Osteoblast (primary cell): ENCODE data around the gene LRRC8D. TPM values are rescaled to one million over a fixed set of nuclear protein-coding genes. Genes with fewer than 3 reads are reported as not detected.

ENCODE experiments used
- DNase-seq: peaks from one replicate; pipeline ENCODE4 v3.0.0; 2011; ENCODE audit warnings: low spot score, mixed read lengths; ENCODE audit not compliant: insufficient read length; ENCODE audit errors: missing footprints
- H2AFZ ChIP-seq: 2 replicates; pipeline ENCODE4 v1.6.0; 2011; ENCODE audit warnings: mild to moderate bottlenecking, low read length
- H3K27ac ChIP-seq: 2 replicates; pipeline ENCODE4 v1.5.1; 2011; ENCODE audit warnings: mild to moderate bottlenecking, low read depth, low read length, moderate library complexity
- H3K27me3 ChIP-seq: 2 replicates; pipeline ENCODE4 v1.6.0; 2012; ENCODE audit warnings: mild to moderate bottlenecking, control low read depth, inconsistent platforms, low read length, moderate library complexity; ENCODE audit not compliant: insufficient read depth
- H3K36me3 ChIP-seq: 2 replicates; pipeline ENCODE4 v1.5.1; 2011; ENCODE audit warnings: mild to moderate bottlenecking, low read length, control low read depth, moderate library complexity; ENCODE audit not compliant: insufficient read depth
- H3K4me1 ChIP-seq: 2 replicates; pipeline ENCODE4 v1.5.1; 2011; ENCODE audit warnings: mild to moderate bottlenecking, low read length, control low read depth, moderate library complexity; ENCODE audit not compliant: insufficient read depth
- H3K4me2 ChIP-seq: 2 replicates; pipeline ENCODE4 v1.6.0; 2011; ENCODE audit warnings: mild to moderate bottlenecking, low read length; ENCODE audit not compliant: insufficient read depth
- H3K4me3 ChIP-seq: fragments of 200-600 bp; sonication (generic); 3 replicates; pipeline ENCODE4 v1.5.1; 2012; ENCODE audit warnings: mild to moderate bottlenecking, low read length, inconsistent platforms; ENCODE audit not compliant: insufficient read depth
- H3K79me2 ChIP-seq: 2 replicates; pipeline ENCODE4 v1.6.0; 2012; ENCODE audit warnings: mild to moderate bottlenecking, low read length, control low read depth, inconsistent platforms; ENCODE audit not compliant: insufficient read depth
- H3K9me3 ChIP-seq: 2 replicates; pipeline ENCODE4 v1.5.1; 2011; ENCODE audit warnings: low read depth, low read length, control low read depth
- H4K20me1 ChIP-seq: 2 replicates; pipeline ENCODE4 v1.6.0; 2012; ENCODE audit warnings: mild to moderate bottlenecking, low read length, control low read depth; ENCODE audit not compliant: insufficient read depth
- CTCF ChIP-seq: IDR thresholded peaks from 2 replicates; pipeline ENCODE4 v1.5.1; 2011; ENCODE audit warnings: mild to moderate bottlenecking, low read depth, low read length, moderate library complexity; ENCODE audit errors: extremely low read depth
- total RNA-seq: library from RNA; depleted of rRNA; stranded (reverse); fragments of >200 nt; gene quantifications from 2 replicates; pipeline ENCODE4 v1.2.3, GENCODE V29; 2012

LRRC8D gene
- total RNA-seq, 1 donor, result 30.4 TPM

GRCh38 chr1:89932598-89933364 lies 111.9 kb downstream of the LRRC8D start:
- no peak overlapping the region for H3K27ac ChIP-seq
- no peaks in the 10 kb centered on the region for H4K20me1 ChIP-seq
- TF ChIP-seq CTCF, result no peak
- H3K9me3 ChIP-seq, result no peaks in the 10 kb centered on the region
- H3K27me3 ChIP-seq, result no peaks in the 10 kb centered on the region
- H3K4me1 ChIP-seq, result peaks cover 2% of the 10 kb centered on the region
- no peak overlapping the region for H3K4me2 ChIP-seq
- H3K4me3 ChIP-seq, result no peak overlapping the region
- no peak for DNase-seq
- no peak overlapping the region for H2AFZ ChIP-seq
- peaks cover 19% of the 10 kb centered on the region for H3K36me3 ChIP-seq
- H3K79me2 ChIP-seq, result no peaks in the 10 kb centered on the region

GRCh38 chr1:89934461-89934860 lies 113.6 kb downstream of the LRRC8D start:
- peaks cover 19% of the 10 kb centered on the region for H3K36me3 ChIP-seq
- peaks cover 13% of the 10 kb centered on the region for H3K4me1 ChIP-seq
- H3K4me3 ChIP-seq, result no peak overlapping the region
- H4K20me1 ChIP-seq, result no peaks in the 10 kb centered on the region
- H3K27me3 ChIP-seq, result no peaks in the 10 kb centered on the region
- H3K9me3 ChIP-seq, result no peaks in the 10 kb centered on the region
- H2AFZ ChIP-seq, result no peak overlapping the region
- no peak for TF ChIP-seq CTCF
- no peaks in the 10 kb centered on the region for H3K79me2 ChIP-seq
- DNase-seq, result no peak
- no peak overlapping the region for H3K4me2 ChIP-seq
- H3K27ac ChIP-seq, result no peak overlapping the region

GRCh38 chr1:89935235-89935634 lies 114.4 kb downstream of the LRRC8D start:
- no peak for TF ChIP-seq CTCF
- Histone ChIP-seq H2AFZ (no peak overlapping the region), H3K4me2 (no peak overlapping the region), H3K4me1 (peaks cover 13% of the 10 kb centered on the region), H3K27me3 (no peaks in the 10 kb centered on the region), H3K4me3 (no peak overlapping the region), H3K79me2 (no peaks in the 10 kb centered on the region), H3K27ac (no peak overlapping the region), H3K9me3 (no peaks in the 10 kb centered on the region), H3K36me3 (peaks cover 19% of the 10 kb centered on the region), H4K20me1 (no peaks in the 10 kb centered on the region)
- DNase-seq, result no peak

- DNase-seq, result no peak
- H3K36me3 ChIP-seq, result peaks cover 19% of the 10 kb centered on the region
- no peaks in the 10 kb centered on the region for H4K20me1 ChIP-seq
- no peaks in the 10 kb centered on the region for H3K9me3 ChIP-seq
- no peak overlapping the region for H2AFZ ChIP-seq
- TF ChIP-seq CTCF, result no peak
- H3K27ac ChIP-seq, result no peak overlapping the region
- no peaks in the 10 kb centered on the region for H3K79me2 ChIP-seq
- H3K4me3 ChIP-seq, result no peak overlapping the region
- no peaks in the 10 kb centered on the region for H3K27me3 ChIP-seq
- H3K4me2 ChIP-seq, result no peak overlapping the region
- H3K4me1 ChIP-seq, result peaks cover 13% of the 10 kb centered on the region
These were observed 115.9 kb downstream of the LRRC8D start for GRCh38 chr1:89936694-89937093.
